K562 (cell line): ENCODE data around the gene SPHK2. TPM values are rescaled to one million over a fixed set of nuclear protein-coding genes. Genes with fewer than 3 reads are reported as not detected.
A peak's percentile ranks its signal among the peaks of the same experiment; 100 is the strongest.

Source experiments
- CBX2 ChIP-seq: fragments of 200-600 bp; sonication (generic); IDR thresholded peaks from one replicate; pipeline ENCODE4 v1.6.1; 2012; ENCODE audit warnings: mild to moderate bottlenecking, low read length, inconsistent platforms; ENCODE audit not compliant: insufficient read depth, poor library complexity, severe bottlenecking
- CBX8 ChIP-seq: fragments of 200-600 bp; sonication (generic); IDR thresholded peaks from 2 replicates; pipeline ENCODE4 v1.6.1; 2012; ENCODE audit warnings: borderline replicate concordance, mixed run types, low read depth, mild to moderate bottlenecking, moderate library complexity, mixed read lengths, low read length, control low read depth, inconsistent platforms; ENCODE audit not compliant: poor library complexity, severe bottlenecking; ENCODE audit errors: extremely low read depth
- COPS2 ChIP-seq: fragments of 450-650 bp; conservative IDR thresholded peaks from 2 replicates; pipeline ENCODE4 v1.6.1; 2016; ENCODE audit warnings: mild to moderate bottlenecking, moderate library complexity
- DNMT1 ChIP-seq: fragments of 450-650 bp; IDR thresholded peaks from 2 replicates; pipeline ENCODE4 v1.6.1; 2016; ENCODE audit warnings: antibody characterized with exemption, mild to moderate bottlenecking
- EP400 ChIP-seq: fragments of 450-650 bp; IDR thresholded peaks from 2 replicates; pipeline ENCODE4 v1.6.1; 2017; ENCODE audit warnings: antibody characterized with exemption, mild to moderate bottlenecking, moderate library complexity
- ETV5 ChIP-seq: sonication (generic); formaldehyde crosslinking; IDR thresholded peaks from 2 replicates; pipeline ENCODE4 v1.4.0; 2020; ENCODE audit warnings: low read depth, mild to moderate bottlenecking, missing genetic modification reagents
- HNRNPH1 ChIP-seq: fragments of 200-400 bp; formaldehyde crosslinking; optimal IDR thresholded peaks from 2 replicates; pipeline ENCODE3; 2017; ENCODE audit warnings: low read depth, mild to moderate bottlenecking, low read length, moderate library complexity
- MCM3 ChIP-seq: fragments of 450-650 bp; IDR thresholded peaks from 2 replicates; pipeline ENCODE4 v1.6.1; 2016
- NFXL1 ChIP-seq: fragments of 450-650 bp; formaldehyde crosslinking; IDR thresholded peaks from 2 replicates; pipeline ENCODE4 v1.4.0; 2021; ENCODE audit warnings: mild to moderate bottlenecking
- NR1H2 ChIP-seq: sonication (generic); formaldehyde crosslinking; IDR thresholded peaks from 2 replicates; pipeline ENCODE4 v1.4.0; 2020; ENCODE audit warnings: mild to moderate bottlenecking, missing genetic modification reagents
- PHB ChIP-seq: fragments of 250-450 bp; sonication (Bioruptor Pico); IDR thresholded peaks from 2 replicates; pipeline ENCODE4 v1.5.0; 2021
- RBM15 ChIP-seq: fragments of 200-400 bp; formaldehyde crosslinking; IDR thresholded peaks from 2 replicates; pipeline ENCODE4 v1.6.1; 2018; ENCODE audit warnings: mild to moderate bottlenecking, low read length, moderate library complexity; ENCODE audit not compliant: insufficient read depth
- RUNX1 ChIP-seq: sonication (generic); IDR thresholded peaks from 2 replicates; pipeline ENCODE4 v1.6.1; 2016; ENCODE audit warnings: antibody characterized with exemption, low read depth
- ZNF263 ChIP-seq: sonication (generic); formaldehyde crosslinking; IDR thresholded peaks from 2 replicates; pipeline ENCODE4 v1.8.0; 2022; ENCODE audit warnings: mild to moderate bottlenecking, missing genetic modification reagents, borderline replicate concordance
- ZNF57 ChIP-seq: fragments of 450-650 bp; formaldehyde crosslinking; IDR thresholded peaks from 2 replicates; pipeline ENCODE4 v1.4.0; 2020; ENCODE audit warnings: mild to moderate bottlenecking, moderate library complexity
- polyA plus RNA-seq, 8 experiments: library from polyadenylated mRNA; depleted of rRNA in 4 of 8; stranded (reverse) in 5 of 8; unstranded in 3 of 8; fragments of >200 nt; fragmentation: Nextera tagmentation in 2 of 8; fragmentation: Illumina TruSeq in 1 of 8; extraction: Ambion mirVana in 2 of 8; extraction: Trizol in 1 of 8; gene quantifications; 2 replicates each; pipeline versions ENCODE4 v1.2.1 to v1.2.3, GENCODE V29; 2011 to 2014; ENCODE audit warnings: inconsistent platforms in 1 of 8, missing spikeins in 1 of 8
- total RNA-seq, 7 experiments: library from RNA; depleted of rRNA in 6 of 7; stranded (reverse); fragments of >200 nt in 6 of 7; fragmentation: Illumina TruSeq in 2 of 7; extraction: Trizol in 2 of 7; gene quantifications; 2 replicates each; pipeline versions ENCODE4 v1.2.1 to v1.2.3, GENCODE V29; 2011 to 2021; ENCODE audit warnings: low replicate concordance in 1 of 7
- TF ChIP-seq, protein P1 (sequence below), 2 experiments: IDR thresholded peaks; 2 replicates each; pipeline ENCODE4 v1.6.1; 2012; ENCODE audit warnings: improper control_type of control experiment in 2 of 2, low read depth in 2 of 2, low read length in 2 of 2, borderline replicate concordance in 1 of 2
- TF ChIP-seq, protein P2 (sequence below): fragments of 450-650 bp; IDR thresholded peaks from 2 replicates; pipeline ENCODE4 v1.7.1; 2018; ENCODE audit warnings: mild to moderate bottlenecking, low read depth; ENCODE audit not compliant: partially characterized antibody
- TF ChIP-seq, protein P3 (sequence below): fragments of 450-650 bp; IDR thresholded peaks from 2 replicates; pipeline ENCODE4 v1.6.1; 2016
- TF ChIP-seq, protein P4 (sequence below): sonication (generic); formaldehyde crosslinking; IDR thresholded peaks from 2 replicates; pipeline ENCODE4 v1.8.0; 2022; ENCODE audit warnings: missing genetic modification reagents, mild to moderate bottlenecking, borderline replicate concordance
- TF ChIP-seq, protein P5 (sequence below): IDR thresholded peaks from 2 replicates; pipeline ENCODE4 v1.6.1; 2014; ENCODE audit warnings: antibody characterized with exemption

SPHK2 gene
- total and polyA plus RNA-seq, 9 of the 15 experiments (the other 6 are each of a cell fraction or from before 2014, with no cell fraction given), result 0.10 to 15.2 (median 2.9) TPM

DNA sequence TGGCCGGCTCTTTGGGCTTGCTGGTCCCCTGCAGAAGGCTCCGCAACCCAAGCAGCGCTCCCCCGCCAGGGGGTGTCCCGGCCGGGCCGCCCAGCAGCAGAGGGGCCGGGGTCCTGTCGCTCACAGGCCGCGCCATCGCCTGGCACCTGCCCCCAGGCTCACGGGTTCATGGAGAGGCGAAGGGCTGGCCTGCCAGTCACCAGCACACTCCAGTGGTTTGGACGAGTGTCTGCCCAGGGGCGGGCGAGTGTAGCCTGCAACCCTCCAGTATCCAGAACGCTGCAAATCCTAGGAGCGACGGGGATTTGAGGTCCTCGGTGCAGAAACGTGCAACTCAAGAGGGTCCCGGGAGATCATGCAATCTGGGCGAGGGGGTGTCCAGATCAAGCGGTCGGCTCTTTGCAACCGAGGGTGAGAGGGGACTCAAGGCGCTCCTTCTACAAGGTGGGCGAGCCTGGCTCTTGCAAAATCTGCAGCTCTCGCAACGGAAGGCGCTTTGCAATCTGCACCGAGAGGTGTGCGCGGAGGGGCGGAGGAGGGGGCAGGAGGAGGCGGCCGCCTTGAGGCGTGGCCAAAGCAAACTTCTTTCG, 17.6 kb downstream of the SPHK2 start, which contains the start of gene DBP (continued):
- TF ChIP-seq DNMT1 (no peak), HNRNPH1 (no peak), NFXL1 (no peak), PHB (CRISPR knock-in tag) (no peak), NR1H2 (CRISPR knock-in tag) (no peak), ZNF263 (CRISPR knock-in tag) (no peak; the same call in 1 of the 2 replicates), RBM15 (no peak), RUNX1 (no peak), CBX2 (no peak), EP400 (no peak), COPS2 (no peak), ETV5 (no peak), ZNF57 (CRISPR knock-in tag) (no peak), MCM3 (no peak), CBX8 (no peak)
- TF ChIP-seq, protein P1, sequence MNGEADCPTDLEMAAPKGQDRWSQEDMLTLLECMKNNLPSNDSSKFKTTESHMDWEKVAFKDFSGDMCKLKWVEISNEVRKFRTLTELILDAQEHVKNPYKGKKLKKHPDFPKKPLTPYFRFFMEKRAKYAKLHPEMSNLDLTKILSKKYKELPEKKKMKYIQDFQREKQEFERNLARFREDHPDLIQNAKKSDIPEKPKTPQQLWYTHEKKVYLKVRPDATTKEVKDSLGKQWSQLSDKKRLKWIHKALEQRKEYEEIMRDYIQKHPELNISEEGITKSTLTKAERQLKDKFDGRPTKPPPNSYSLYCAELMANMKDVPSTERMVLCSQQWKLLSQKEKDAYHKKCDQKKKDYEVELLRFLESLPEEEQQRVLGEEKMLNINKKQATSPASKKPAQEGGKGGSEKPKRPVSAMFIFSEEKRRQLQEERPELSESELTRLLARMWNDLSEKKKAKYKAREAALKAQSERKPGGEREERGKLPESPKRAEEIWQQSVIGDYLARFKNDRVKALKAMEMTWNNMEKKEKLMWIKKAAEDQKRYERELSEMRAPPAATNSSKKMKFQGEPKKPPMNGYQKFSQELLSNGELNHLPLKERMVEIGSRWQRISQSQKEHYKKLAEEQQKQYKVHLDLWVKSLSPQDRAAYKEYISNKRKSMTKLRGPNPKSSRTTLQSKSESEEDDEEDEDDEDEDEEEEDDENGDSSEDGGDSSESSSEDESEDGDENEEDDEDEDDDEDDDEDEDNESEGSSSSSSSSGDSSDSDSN (IDR thresholded peaks at IDR 0.05; ENCODE audit: borderline replicate concordance in 1 of 2, low read depth in 2 of 2, low read length in 2 of 2), result 0 out of 4 replicates have a peak, but pooled peaks have one; percentile 65 to 70
- TF ChIP-seq, protein P2, sequence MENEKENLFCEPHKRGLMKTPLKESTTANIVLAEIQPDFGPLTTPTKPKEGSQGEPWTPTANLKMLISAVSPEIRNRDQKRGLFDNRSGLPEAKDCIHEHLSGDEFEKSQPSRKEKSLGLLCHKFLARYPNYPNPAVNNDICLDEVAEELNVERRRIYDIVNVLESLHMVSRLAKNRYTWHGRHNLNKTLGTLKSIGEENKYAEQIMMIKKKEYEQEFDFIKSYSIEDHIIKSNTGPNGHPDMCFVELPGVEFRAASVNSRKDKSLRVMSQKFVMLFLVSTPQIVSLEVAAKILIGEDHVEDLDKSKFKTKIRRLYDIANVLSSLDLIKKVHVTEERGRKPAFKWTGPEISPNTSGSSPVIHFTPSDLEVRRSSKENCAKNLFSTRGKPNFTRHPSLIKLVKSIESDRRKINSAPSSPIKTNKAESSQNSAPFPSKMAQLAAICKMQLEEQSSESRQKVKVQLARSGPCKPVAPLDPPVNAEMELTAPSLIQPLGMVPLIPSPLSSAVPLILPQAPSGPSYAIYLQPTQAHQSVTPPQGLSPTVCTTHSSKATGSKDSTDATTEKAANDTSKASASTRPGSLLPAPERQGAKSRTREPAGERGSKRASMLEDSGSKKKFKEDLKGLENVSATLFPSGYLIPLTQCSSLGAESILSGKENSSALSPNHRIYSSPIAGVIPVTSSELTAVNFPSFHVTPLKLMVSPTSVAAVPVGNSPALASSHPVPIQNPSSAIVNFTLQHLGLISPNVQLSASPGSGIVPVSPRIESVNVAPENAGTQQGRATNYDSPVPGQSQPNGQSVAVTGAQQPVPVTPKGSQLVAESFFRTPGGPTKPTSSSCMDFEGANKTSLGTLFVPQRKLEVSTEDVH, result no peak
- TF ChIP-seq, protein P3, sequence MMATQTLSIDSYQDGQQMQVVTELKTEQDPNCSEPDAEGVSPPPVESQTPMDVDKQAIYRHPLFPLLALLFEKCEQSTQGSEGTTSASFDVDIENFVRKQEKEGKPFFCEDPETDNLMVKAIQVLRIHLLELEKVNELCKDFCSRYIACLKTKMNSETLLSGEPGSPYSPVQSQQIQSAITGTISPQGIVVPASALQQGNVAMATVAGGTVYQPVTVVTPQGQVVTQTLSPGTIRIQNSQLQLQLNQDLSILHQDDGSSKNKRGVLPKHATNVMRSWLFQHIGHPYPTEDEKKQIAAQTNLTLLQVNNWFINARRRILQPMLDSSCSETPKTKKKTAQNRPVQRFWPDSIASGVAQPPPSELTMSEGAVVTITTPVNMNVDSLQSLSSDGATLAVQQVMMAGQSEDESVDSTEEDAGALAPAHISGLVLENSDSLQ, result peak; percentile 51
- TF ChIP-seq, protein P4, sequence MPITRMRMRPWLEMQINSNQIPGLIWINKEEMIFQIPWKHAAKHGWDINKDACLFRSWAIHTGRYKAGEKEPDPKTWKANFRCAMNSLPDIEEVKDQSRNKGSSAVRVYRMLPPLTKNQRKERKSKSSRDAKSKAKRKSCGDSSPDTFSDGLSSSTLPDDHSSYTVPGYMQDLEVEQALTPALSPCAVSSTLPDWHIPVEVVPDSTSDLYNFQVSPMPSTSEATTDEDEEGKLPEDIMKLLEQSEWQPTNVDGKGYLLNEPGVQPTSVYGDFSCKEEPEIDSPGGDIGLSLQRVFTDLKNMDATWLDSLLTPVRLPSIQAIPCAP, result no peak
- TF ChIP-seq, protein P5, sequence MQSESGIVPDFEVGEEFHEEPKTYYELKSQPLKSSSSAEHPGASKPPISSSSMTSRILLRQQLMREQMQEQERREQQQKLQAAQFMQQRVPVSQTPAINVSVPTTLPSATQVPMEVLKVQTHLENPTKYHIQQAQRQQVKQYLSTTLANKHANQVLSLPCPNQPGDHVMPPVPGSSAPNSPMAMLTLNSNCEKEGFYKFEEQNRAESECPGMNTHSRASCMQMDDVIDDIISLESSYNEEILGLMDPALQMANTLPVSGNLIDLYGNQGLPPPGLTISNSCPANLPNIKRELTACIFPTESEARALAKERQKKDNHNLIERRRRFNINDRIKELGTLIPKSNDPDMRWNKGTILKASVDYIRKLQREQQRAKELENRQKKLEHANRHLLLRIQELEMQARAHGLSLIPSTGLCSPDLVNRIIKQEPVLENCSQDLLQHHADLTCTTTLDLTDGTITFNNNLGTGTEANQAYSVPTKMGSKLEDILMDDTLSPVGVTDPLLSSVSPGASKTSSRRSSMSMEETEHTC, result no peak
